Astrocyte of the spinal cord (primary cell): ENCODE results near the gene TRABD2A.

Experiments used
- DNase-seq: peaks from one replicate; pipeline ENCODE4 v3.0.0; 2011; ENCODE audit warnings: low read depth, low spot score
- H3K4me3 ChIP-seq: 2 replicates; pipeline ENCODE4 v1.5.1; 2011; ENCODE audit warnings: low read depth, mild to moderate bottlenecking, low read length, moderate library complexity
- CTCF ChIP-seq: IDR thresholded peaks from 2 replicates; pipeline ENCODE4 v1.5.1; 2012; ENCODE audit warnings: low read depth, mild to moderate bottlenecking, low read length, inconsistent platforms
- in situ Hi-C: cut with HindIII; loops from 2 replicates; pipeline ENCODE4 v1.10.0; 2017; ENCODE audit warnings: low sequenced_read_pairs

TRABD2A gene

DNA sequence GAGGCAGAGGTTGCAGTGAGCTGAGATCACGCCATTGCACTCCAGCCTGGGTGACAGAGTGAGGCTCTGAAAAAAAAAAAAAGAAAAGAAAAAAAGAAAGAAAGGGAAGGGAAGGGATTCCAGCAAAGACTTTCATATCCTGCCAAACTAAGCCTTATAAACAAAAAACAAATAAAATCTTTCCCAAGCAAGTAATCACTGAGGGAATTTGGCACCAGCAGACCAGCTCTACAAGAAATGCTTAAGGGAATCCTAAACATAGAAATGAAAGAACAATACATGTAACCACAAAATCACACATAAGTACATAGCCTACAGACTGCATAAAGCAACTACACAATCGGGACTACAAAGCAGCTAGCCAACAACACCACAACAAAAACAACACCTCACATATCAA, 79.1 kb downstream of the TRABD2A start:
- no peak for DNase-seq
- H3K4me3 ChIP-seq = no peak overlapping the region
- no peak for TF ChIP-seq CTCF
- in situ Hi-C loops = no loop called here

DNA sequence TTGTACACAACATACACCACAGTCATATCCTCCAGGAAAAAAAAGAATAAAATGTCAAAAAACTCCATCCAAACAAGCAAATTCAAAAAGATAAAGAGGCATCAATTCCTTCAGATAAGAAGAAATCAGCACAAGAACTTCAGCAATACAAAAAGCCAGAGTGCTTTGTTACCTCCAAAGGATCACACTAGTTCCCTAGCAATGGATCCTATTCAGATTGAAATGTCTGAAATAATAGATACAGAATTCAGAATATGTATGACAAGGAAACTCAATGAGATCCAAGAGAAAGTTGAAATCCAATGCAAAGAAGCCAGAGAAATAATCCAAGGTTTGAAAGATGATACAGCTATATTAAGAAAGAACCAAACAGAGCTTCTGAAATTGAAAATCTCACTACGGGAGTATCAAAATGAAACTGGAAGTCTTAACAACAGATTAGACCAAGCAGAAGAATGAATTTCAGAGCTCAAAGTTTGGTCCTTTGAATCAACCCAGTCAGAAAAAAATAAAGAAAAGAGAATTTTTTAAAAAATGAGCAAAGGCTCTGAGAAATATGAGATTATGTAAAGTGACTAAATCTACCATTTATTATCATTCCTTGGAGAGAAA, 80.6 kb downstream of the TRABD2A start:
- no peak for TF ChIP-seq CTCF
- in situ Hi-C loops = no loop called here

DNA sequence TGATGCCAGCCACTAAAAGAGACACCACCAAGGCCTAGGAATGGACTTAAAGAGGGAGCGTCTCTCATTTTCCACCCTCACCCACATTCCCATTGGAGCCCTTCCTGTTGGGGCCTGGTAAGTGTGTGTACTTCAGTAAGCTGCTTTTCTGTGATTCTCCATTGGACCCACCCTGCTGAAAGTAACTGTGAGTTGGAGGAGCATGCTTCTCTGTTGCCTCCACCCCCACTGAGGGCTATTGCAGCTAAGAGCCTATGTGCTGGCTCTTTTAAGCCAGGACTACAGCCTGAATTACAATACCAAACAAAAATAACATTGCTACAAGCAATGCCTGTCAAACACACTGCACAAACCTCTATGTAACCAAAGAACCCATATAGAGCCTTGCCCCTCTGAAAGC, 81.1 kb downstream of the TRABD2A start:
- DNase-seq = no peak
- TF ChIP-seq CTCF = no peak
- no peak overlapping the region for H3K4me3 ChIP-seq
- in situ Hi-C loops = no loop called here

More for the DNA sequence above, 80.6 kb downstream of the TRABD2A start:
- H3K4me3 ChIP-seq = no peak overlapping the region
- no peak for DNase-seq

GRCh38 chr2:84797271-84797670, 83.6 kb downstream of the TRABD2A start:
- no peak for DNase-seq
- no peak overlapping the region for H3K4me3 ChIP-seq
- no peak for TF ChIP-seq CTCF
- in situ Hi-C loops = no loop called here

DNA sequence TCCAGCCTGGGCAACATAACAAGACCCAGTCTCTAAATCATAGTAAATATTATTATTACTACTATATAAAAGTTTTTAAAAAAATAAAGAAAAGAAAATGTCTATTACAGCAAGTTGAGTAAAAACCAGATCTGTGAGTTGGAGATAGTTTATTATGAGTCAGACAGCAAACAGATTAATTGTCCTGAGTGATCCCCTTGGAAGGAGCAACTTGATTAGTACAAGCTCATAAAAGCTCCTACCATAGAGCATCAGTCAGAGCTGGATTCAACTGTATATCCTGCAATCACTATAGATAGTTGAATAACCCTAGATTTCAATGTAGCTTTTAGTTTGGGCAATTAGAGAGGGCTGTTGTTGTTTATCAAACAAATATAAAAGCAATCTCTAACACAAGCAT, 84.1 kb downstream of the TRABD2A start:
- no peak for TF ChIP-seq CTCF
- in situ Hi-C loops = no loop called here
- no peak for DNase-seq
- no peak overlapping the region for H3K4me3 ChIP-seq

DNA sequence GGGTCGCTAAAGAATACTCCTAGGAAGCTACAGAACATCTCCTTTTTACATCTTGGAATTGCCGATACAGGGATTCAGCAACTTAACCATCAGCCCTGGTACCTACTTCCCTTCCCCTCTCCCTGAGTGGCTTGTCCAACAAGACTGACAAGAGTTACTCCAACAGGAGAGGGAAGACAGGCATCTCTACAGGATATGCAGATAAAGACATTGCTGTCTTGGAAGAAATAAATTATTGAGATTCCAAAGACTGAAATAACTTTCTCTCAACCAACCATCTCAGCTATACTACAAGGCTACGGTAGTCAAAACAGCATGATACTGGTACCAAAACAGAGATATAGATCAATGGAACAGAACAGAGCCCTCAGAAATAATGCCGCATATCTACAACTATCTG, 87.2 kb downstream of the TRABD2A start:
- H3K4me3 ChIP-seq = no peak overlapping the region
- DNase-seq = no peak
- no peak for TF ChIP-seq CTCF
- in situ Hi-C loops = no loop called here
